GM12801 (cell line): ENCODE results near the gene LUZP1.

Source experiments
- CTCF ChIP-seq: IDR thresholded peaks from one replicate; pipeline ENCODE4 v1.5.1; 2011; ENCODE audit warnings: control low read depth; ENCODE audit not compliant: insufficient read length; ENCODE audit errors: extremely low read depth

LUZP1 gene

GRCh38 chr1:23098463-23099170 is 70.0 kb downstream of the LUZP1 start:
- peak; percentile 76 for TF ChIP-seq CTCF

GRCh38 chr1:23097316-23097715 is 71.3 kb downstream of the LUZP1 start:
- no peak for TF ChIP-seq CTCF

GRCh38 chr1:23092447-23092846 is 76.2 kb downstream of the LUZP1 start:
- no peak for TF ChIP-seq CTCF

GRCh38 chr1:23091545-23091944 is 77.1 kb downstream of the LUZP1 start:
- no peak for TF ChIP-seq CTCF

GRCh38 chr1:23090056-23090455 is 78.6 kb downstream of the LUZP1 start:
- no peak for TF ChIP-seq CTCF

GRCh38 chr1:23088027-23088426 is 80.6 kb downstream of the LUZP1 start:
- TF ChIP-seq CTCF, result no peak

- no peak for TF ChIP-seq CTCF
These were observed 83.0 kb downstream of the LUZP1 start for GRCh38 chr1:23085696-23086095.
